Measurements from ENCODE around the gene TXNL4A. TPM values are rescaled to one million over a fixed set of nuclear protein-coding genes. Genes with fewer than 3 reads are reported as not detected.

Gene TXNL4A
- total RNA-seq, 6 experiments from 2014 or later: 168 to 187 (median 174) TPM

- DNase-seq: no peak
- TF ChIP-seq CTCF (IDR thresholded peaks at IDR 0.05): no peak
- Mint-ChIP-seq H3K4me1 (ENCODE audit: low read depth) (peaks cover 6% of the 10 kb centered on the region; the same call in 1 of the 2 replicates), H3K9me3 (no peaks in the 10 kb centered on the region), H3K4me3 (no peak overlapping the region), H3K27ac (no peak overlapping the region), H3K36me3 (ENCODE audit: low read depth) (peaks cover 49% of the 10 kb centered on the region), H3K27me3 (ENCODE audit: insufficient read depth) (no peaks in the 10 kb centered on the region; the same call in 1 of the 2 replicates)
Measured at GRCh38 chr18:79971211-79971952, 17.0 kb downstream of the TXNL4A start.

DNA sequence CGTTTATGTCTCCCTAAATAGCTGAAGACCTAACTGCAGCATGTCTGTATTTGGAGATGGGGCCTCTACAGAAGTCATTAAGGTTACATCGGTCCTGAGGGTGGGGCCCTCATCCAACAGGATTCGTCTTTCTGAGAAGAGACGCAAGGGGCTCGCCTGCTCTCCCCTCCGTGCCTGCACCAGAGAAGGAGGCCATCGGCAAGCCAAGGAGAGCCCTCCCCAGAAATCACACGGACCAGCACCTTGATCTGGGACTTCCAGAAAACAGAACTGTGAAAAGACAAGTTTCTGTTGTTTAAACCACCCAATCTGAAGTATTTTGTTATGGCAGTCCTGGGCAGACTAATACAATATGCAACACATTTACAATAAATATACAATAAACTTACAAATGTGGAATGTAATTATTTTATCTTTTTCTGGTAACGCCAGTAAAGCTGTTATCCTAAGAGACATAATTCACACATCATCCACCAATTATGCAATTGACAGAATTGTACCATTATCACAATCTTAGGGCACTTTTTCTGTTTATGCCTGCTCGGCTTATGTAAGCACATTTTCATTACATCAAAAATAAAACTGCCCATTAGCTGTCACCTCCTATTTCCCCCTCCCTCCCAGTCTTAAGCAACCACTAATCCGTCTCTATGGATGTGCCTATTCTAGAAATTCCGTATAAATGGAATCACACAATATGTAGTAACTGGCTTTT is 17.8 kb downstream of the TXNL4A start:
- peaks cover 10% of the 10 kb centered on the region for H3K4me1 Mint-ChIP-seq (ENCODE audit: low read depth)
- H3K27ac Mint-ChIP-seq: no peak overlapping the region
- H3K36me3 Mint-ChIP-seq (ENCODE audit: low read depth): peaks cover 42% of the 10 kb centered on the region

DNA sequence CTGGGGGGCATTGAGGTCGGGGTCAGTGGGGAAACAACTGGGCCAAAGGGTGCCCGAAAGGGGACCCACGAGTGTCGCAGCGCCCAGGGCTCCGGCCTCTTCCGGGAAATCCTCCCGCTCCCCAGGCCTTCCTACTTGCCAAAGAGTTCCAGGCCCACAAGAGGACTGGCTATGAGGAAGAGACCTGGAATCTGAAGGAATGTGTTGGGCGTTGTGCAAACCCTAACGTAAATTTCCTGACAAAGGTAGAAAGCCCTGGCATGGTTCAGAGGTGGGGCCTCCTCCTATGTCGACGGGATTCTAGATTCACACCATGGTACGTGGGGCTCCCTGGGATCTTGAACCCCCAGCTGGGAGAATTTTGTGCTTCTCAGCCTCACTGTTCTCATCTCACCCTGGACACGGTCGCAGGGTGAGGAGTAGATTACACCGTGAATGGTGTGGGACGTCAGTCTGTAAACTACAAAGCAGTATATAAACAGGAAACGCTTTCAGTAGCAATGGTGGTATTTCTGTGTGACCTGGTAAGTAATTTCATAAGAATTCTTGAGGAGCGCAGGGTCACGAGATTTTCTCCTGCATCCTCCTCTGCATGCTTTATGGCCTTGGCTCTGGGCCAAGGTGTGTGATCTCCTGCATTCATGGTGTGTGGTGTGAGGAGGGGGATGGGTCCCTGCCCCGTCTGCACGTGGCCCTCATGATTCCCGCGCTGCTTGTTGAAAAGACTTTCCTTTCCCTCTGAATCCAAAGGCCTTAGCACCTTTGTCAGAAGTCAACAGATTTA is 23.1 kb downstream of the TXNL4A start:
- TF ChIP-seq CTCF (IDR thresholded peaks at IDR 0.05): no peak
- H3K9me3 Mint-ChIP-seq: no peaks in the 10 kb centered on the region
- H3K36me3 Mint-ChIP-seq (ENCODE audit: low read depth): peaks cover 5% of the 10 kb centered on the region; the same call in 1 of the 2 replicates
- peaks cover 37% of the 10 kb centered on the region for H3K4me1 Mint-ChIP-seq (ENCODE audit: low read depth)
- peak overlapping the region; percentile 87 for H3K4me3 Mint-ChIP-seq
- H3K27ac Mint-ChIP-seq: peak overlapping the region; percentile 95
- peak; percentile 62 for DNase-seq
- peaks cover 3% of the 10 kb centered on the region; the same call in 1 of the 2 replicates for H3K27me3 Mint-ChIP-seq (ENCODE audit: insufficient read depth)

More for the DNA sequence above, 17.8 kb downstream of the TXNL4A start:
- no peak for DNase-seq
- no peak for TF ChIP-seq CTCF (IDR thresholded peaks at IDR 0.05)
- H3K27me3 Mint-ChIP-seq (ENCODE audit: insufficient read depth): no peaks in the 10 kb centered on the region; the same call in 1 of the 2 replicates
- H3K4me3 Mint-ChIP-seq: no peak overlapping the region
- H3K9me3 Mint-ChIP-seq: no peaks in the 10 kb centered on the region

GRCh38 chr18:79964330-79965118 is 23.8 kb downstream of the TXNL4A start, which contains the start of gene HSBP1L1:
TSS of gene HSBP1L1 (plus strand) at chr18:79964643. CDS start at chr18:79964736, 93 bp downstream.
- H3K36me3 Mint-ChIP-seq (ENCODE audit: low read depth): peaks cover 2% of the 10 kb centered on the region; the same call in 1 of the 2 replicates
- H3K27ac Mint-ChIP-seq: peak within 1 kb of the TSS; percentile 95
- peaks cover 45% of the 10 kb centered on the region for H3K4me1 Mint-ChIP-seq (ENCODE audit: low read depth)
- H3K4me3 Mint-ChIP-seq: peak within 1 kb of the TSS; percentile 87
- H3K9me3 Mint-ChIP-seq: no peaks in the 10 kb centered on the region
- DNase-seq: no peak
- TF ChIP-seq CTCF (IDR thresholded peaks at IDR 0.05): peak; percentile 44
- H3K27me3 Mint-ChIP-seq (ENCODE audit: insufficient read depth): peaks cover 3% of the 10 kb centered on the region; the same call in 1 of the 2 replicates

All from HFFc6 (cell line).